Measurements from ENCODE around the gene IRF4. TPM values are rescaled to one million over a fixed set of nuclear protein-coding genes. Genes with fewer than 3 reads are reported as not detected.

Gene IRF4
- polyA plus RNA-seq, 1 of the 3 experiments (the other 2 are of a cell fraction), result not detected

DNA sequence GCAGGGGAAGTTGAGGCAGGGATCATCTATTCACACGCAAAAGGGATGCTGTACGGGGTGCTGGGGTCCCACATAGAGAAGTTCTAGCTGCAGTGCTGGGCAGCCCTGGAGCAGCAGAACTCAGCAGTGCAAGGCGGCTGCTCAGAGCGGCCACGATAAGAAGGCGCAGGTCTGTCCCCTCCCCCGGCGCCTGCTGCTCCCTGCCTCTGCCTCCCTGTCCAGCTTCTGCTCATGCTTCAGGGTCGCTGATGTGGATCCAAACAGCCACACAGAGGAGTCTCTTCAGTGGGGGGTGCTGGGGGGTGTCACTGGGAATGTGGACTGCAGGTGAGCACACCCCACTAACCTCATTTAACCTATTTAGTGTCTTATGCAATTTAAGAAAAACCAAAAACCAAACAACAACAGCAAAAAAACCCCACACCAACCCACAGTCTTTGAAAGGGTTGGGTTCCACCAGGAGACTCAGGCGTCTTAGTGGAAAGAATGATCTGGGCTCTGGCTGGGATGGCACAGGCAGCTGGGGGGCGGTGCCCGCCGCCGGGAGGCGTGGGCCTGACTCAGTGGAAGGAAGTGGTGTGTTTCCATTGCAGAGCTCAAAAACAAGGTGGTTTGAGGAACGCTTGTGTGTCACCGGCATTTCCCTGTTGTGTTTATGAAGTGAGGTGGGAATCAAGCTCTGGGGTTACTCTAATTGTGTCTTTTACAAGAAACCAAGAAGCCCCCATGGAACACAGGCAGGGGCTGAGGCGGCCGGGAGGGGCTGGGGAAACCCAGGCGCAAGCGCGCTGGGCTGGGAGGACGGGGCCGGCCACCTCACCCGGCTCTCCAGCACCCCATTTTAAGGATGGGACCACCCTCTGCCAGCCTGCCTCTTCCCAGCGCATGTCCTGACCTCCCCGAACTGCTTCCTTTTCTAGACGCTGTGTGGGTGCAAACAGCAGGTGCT, 55.1 kb downstream of the IRF4 start:
- Histone ChIP-seq H3K4me2 (no peak overlapping the region; the same call in 1 of the 2 replicates), H3K36me3 (replicated peaks in 1 of 2; ENCODE audit: control insufficient read depth in 1 of 2, insufficient read depth in 2 of 2, low read length in 1 of 2) (no peaks in the 10 kb centered on the region), H3K4me3 (ENCODE audit: low read depth in 2 of 2, low read length in 1 of 2) (no peak overlapping the region), H3K9me2 (no peaks in the 10 kb centered on the region), H3K27me3 (ENCODE audit: insufficient read depth) (peaks cover 66% of the 10 kb centered on the region; the same call in 1 of the 2 replicates), H3K79me2 (ENCODE audit: insufficient read depth) (no peaks in the 10 kb centered on the region), H2AFZ (ENCODE audit: low read depth) (no peak overlapping the region), H3K27ac (ENCODE audit: low read depth in 2 of 2, low read length in 1 of 2) (no peak overlapping the region), H3K9ac (no peak overlapping the region), H3K4me1 (ENCODE audit: control insufficient read depth in 1 of 2, insufficient read depth in 2 of 2, low read depth in 1 of 2, low read length in 1 of 2) (no peaks in the 10 kb centered on the region), H3K9me3 (no peaks in the 10 kb centered on the region), H3F3A (replicated peaks; ENCODE audit: insufficient read depth) (no peaks in the 10 kb centered on the region), H4K20me1 (ENCODE audit: insufficient read depth) (no peaks in the 10 kb centered on the region)
- whole genome bisulfite sequencing (ENCODE audit: low lambda C conversion rate), result 25% methylated on average over 21 of the region's 28 CpGs
- DNase-seq, result no peak
- POLR2A ChIA-PET, result no interaction called here
- CTCF ChIA-PET, result no interaction called here
- TF ChIP-seq RXRA (IDR thresholded peaks at IDR 0.05; ENCODE audit: borderline replicate concordance, low read depth), result no peak
- no peak for TF ChIP-seq ELF1 (IDR thresholded peaks at IDR 0.05)
- TF ChIP-seq TEAD4 (IDR thresholded peaks at IDR 0.05; ENCODE audit: borderline replicate concordance, insufficient read depth), result no peak
- no peak for TF ChIP-seq MEF2A (IDR thresholded peaks at IDR 0.05; ENCODE audit: borderline replicate concordance, low read depth)
- no peak for TF ChIP-seq TAF1 (IDR thresholded peaks at IDR 0.05; ENCODE audit: borderline replicate concordance, low read depth, low read length)
- TF ChIP-seq POLR2AphosphoS5 (IDR thresholded peaks at IDR 0.05; ENCODE audit: low read depth, low read length), result no peak
- TF ChIP-seq FOXJ3 (CRISPR knock-in tag; IDR thresholded peaks at IDR 0.05), result no peak
- no peak for TF ChIP-seq RFX5 (IDR thresholded peaks at IDR 0.05; ENCODE audit: low read length)
- TF ChIP-seq, protein P1, sequence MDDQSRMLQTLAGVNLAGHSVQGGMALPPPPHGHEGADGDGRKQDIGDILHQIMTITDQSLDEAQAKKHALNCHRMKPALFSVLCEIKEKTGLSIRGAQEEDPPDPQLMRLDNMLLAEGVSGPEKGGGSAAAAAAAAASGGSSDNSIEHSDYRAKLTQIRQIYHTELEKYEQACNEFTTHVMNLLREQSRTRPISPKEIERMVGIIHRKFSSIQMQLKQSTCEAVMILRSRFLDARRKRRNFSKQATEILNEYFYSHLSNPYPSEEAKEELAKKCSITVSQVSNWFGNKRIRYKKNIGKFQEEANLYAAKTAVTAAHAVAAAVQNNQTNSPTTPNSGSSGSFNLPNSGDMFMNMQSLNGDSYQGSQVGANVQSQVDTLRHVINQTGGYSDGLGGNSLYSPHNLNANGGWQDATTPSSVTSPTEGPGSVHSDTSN (IDR thresholded peaks at IDR 0.05), result no peak

DNA sequence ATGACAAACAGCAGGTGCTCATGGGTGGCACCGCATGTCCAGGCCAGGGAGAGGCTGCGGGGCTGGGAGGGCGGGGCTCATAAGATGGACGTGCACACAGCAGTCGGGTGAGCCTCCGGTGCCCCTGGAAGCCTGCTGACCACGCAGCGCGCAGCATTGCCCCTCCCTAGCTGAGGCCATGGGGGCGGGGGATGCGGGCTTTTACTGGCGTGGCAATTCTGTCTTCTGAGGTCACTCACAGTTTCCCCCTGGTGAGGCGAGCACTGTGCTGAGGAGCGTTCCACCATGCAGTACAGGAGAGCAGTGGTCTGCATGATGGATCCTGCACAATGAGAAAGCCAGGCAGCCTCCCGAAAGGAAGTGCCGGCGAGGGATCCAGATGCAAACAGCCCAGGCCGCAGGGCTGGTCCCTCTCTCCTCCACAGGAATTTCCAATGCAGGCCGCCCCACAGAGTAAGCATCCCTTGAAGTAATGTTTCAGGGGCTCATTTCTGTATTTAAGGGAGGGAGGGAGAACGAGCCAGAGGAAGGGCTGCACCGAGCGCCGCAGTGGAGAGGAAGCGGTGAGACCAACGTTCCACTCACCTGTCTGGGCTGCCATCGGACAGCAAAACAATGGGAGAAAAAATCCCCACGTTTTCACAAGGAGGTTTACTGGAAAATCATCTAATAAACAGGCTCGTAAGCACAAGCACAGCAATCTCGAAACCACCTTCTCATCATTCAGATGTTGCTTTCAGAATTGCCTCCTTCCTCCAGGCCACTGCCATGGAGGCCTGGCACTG, 56.0 kb downstream of the IRF4 start:
- Histone ChIP-seq H3K27me3 (ENCODE audit: insufficient read depth) (peaks cover 65% of the 10 kb centered on the region; the same call in 1 of the 2 replicates), H3K36me3 (replicated peaks in 1 of 2; ENCODE audit: control insufficient read depth in 1 of 2, insufficient read depth in 2 of 2, low read length in 1 of 2) (no peaks in the 10 kb centered on the region), H4K20me1 (ENCODE audit: insufficient read depth) (no peaks in the 10 kb centered on the region), H3K9me3 (no peaks in the 10 kb centered on the region), H3K9ac (no peak overlapping the region), H3K4me2 (no peak overlapping the region), H3K27ac (ENCODE audit: low read depth in 2 of 2, low read length in 1 of 2) (no peak overlapping the region), H3K4me3 (ENCODE audit: low read depth in 2 of 2, low read length in 1 of 2) (no peak overlapping the region), H2AFZ (ENCODE audit: low read depth) (no peak overlapping the region), H3F3A (replicated peaks; ENCODE audit: insufficient read depth) (no peaks in the 10 kb centered on the region), H3K79me2 (ENCODE audit: insufficient read depth) (no peaks in the 10 kb centered on the region), H3K4me1 (ENCODE audit: control insufficient read depth in 1 of 2, insufficient read depth in 2 of 2, low read depth in 1 of 2, low read length in 1 of 2) (no peaks in the 10 kb centered on the region), H3K9me2 (no peaks in the 10 kb centered on the region)
- CTCF ChIA-PET, result no interaction called here
- 26% methylated on average over 12 of the region's 29 CpGs for WGBS (ENCODE audit: low lambda C conversion rate)
- TF ChIP-seq FOXM1 (IDR thresholded peaks at IDR 0.05; ENCODE audit: low read depth) (no peak), EZH2phosphoT487 (IDR thresholded peaks at IDR 0.05; ENCODE audit: borderline replicate concordance, low read depth) (no peak), JUND (IDR thresholded peaks at IDR 0.05) (no peak), EP300 (IDR thresholded peaks at IDR 0.05; ENCODE audit: borderline replicate concordance in 1 of 2, low read depth in 1 of 2, low read length in 1 of 2) (no peak), GATA2 (CRISPR knock-in tag; IDR thresholded peaks at IDR 0.05) (no peak), MXI1 (IDR thresholded peaks at IDR 0.05; ENCODE audit: low read depth, low read length) (no peak), NFIC (IDR thresholded peaks at IDR 0.05; ENCODE audit: borderline replicate concordance) (no peak), GABPA (IDR thresholded peaks at IDR 0.05; ENCODE audit: low read depth) (no peak), SMC3 (IDR thresholded peaks at IDR 0.05; ENCODE audit: low read depth, low read length) (no peak)
- no peak for DNase-seq
- POLR2A ChIA-PET, result no interaction called here

Measured in SK-N-SH (cell line).